ENCODE measurements around the gene CTU1. TPM values are rescaled to one million over a fixed set of nuclear protein-coding genes. Genes with fewer than 3 reads are reported as not detected.
A peak's percentile ranks its signal among the peaks of the same experiment; 100 is the strongest.

The CTU1 gene
- total and polyA plus RNA-seq, 10 of the 15 experiments (the other 5 are each of a cell fraction or from before 2014, with no cell fraction given), result 0.02 to 10.5 (median 3.0) TPM; not detected in 1

DNA sequence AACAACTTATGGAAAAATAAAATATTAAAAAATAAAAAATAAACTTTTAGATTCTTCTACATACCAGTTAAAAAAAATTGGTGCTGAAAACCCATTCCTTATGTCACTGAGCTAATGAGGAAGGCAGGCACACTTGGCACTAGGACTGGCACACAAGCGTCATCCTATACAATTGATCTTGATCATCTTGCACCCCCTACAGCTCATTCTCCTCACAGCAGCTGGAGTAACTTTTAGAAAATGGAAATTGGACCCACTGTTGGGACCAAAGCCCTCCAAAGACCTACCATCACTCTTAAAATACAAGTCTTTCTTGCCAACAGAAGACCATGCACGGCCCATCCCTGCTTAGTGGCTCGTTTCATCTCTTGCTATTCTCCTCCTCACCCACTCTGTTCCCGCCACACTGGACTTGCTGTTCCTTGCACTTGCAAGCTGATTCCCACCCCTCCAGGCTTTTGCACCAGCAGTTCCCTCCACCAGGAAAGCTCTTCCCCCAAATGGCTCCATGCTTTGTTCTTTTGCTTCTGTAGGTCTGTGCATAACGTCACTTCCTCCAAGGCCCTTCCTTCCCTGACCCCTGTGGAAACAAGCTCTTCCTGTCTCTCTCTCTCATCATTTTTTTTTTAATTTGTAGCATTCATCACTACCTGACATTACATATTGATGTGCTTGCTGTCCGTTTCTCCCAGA lies 11.6 kb downstream of the CTU1 start:
- Histone ChIP-seq H3K27ac (ENCODE audit: control insufficient read depth, insufficient read depth) (no peak overlapping the region), H3K4me3 (no peak overlapping the region), H3K79me2 (ENCODE audit: control insufficient read depth, insufficient read depth, low read length) (no peaks in the 10 kb centered on the region), H3K4me2 (ENCODE audit: control insufficient read depth, insufficient read depth) (no peak overlapping the region), H3K36me3 (ENCODE audit: control insufficient read depth in 2 of 2, insufficient read depth in 2 of 2, low read length in 1 of 2) (peaks cover 0 to 6% of the 10 kb centered on the region in 2 experiments; a peak in 3 of 4 replicates), H3K9ac (ENCODE audit: control insufficient read depth, insufficient read depth, low read length) (no peak overlapping the region), H4K20me1 (ENCODE audit: control insufficient read depth, insufficient read depth) (no peaks in the 10 kb centered on the region; the same call in 1 of the 2 replicates), H2AFZ (ENCODE audit: control insufficient read depth, low read depth, low read length) (no peak overlapping the region), H3K27me3 (replicated peaks in 1 of 2; ENCODE audit: control insufficient read depth in 2 of 2, insufficient read depth in 2 of 2, low read length in 1 of 2) (no peaks in the 10 kb centered on the region), H3K4me1 (ENCODE audit: control insufficient read depth, insufficient read depth, low read length) (no peaks in the 10 kb centered on the region; the same call in 1 of the 2 replicates), H3K9me3 (replicated peaks; ENCODE audit: control insufficient read depth, insufficient read depth, low read length) (no peaks in the 10 kb centered on the region)
- ChIA-PET RAD21 (ENCODE audit: unreplicated experiment) (interaction anchor here (0.9 to 1.0 kb wide), 2 partner anchors 75 to 169 kb away, joined by 3 to 4 read pairs; no protein-coding TSS in a partner anchor), SMC1A (ENCODE audit: uncharacterized antibody, unreplicated experiment) (no interaction called here), CTCF (interaction anchor here (0.6 to 2.0 kb wide), 15 partner anchors 10 to 682 kb away, joined by 3 to 17 read pairs (median 3); partner anchors contain the start of gene CTU1), POLR2A (interaction anchor here (0.5 kb wide), 1 partner anchor 1401 kb away, joined by 5 read pairs; no protein-coding TSS in a partner anchor)
- no peak for DNase-seq (ENCODE audit: low read depth, low spot score)
- intact Hi-C loops (cut with micrococcal nuclease; ENCODE audit: unreplicated experiment) (no loop called here), in situ Hi-C loops (cut with MboI) (loop anchor here (10.0 kb wide), 1 partner anchor 162 kb away; no protein-coding TSS in a partner anchor)
- no peak for FAIRE-seq
- ATAC-seq, result peak; percentile 40; the same call in 2 of the 3 replicates
- WGBS (ENCODE audit: insufficient coverage, insufficient replicate concordance, low lambda C conversion rate, missing lambda C conversion rate), result 91% methylated on average over 6 of the region's 6 CpGs
- BruUV-seq (replicated peaks), result no TSS peak
- no peak for TF ChIP-seq KAT2A (conservative IDR thresholded peaks at IDR 0.05; ENCODE audit: control insufficient read depth, low read depth, low read length)
- TF ChIP-seq, protein P1, sequence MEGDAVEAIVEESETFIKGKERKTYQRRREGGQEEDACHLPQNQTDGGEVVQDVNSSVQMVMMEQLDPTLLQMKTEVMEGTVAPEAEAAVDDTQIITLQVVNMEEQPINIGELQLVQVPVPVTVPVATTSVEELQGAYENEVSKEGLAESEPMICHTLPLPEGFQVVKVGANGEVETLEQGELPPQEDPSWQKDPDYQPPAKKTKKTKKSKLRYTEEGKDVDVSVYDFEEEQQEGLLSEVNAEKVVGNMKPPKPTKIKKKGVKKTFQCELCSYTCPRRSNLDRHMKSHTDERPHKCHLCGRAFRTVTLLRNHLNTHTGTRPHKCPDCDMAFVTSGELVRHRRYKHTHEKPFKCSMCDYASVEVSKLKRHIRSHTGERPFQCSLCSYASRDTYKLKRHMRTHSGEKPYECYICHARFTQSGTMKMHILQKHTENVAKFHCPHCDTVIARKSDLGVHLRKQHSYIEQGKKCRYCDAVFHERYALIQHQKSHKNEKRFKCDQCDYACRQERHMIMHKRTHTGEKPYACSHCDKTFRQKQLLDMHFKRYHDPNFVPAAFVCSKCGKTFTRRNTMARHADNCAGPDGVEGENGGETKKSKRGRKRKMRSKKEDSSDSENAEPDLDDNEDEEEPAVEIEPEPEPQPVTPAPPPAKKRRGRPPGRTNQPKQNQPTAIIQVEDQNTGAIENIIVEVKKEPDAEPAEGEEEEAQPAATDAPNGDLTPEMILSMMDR (IDR thresholded peaks at IDR 0.05 in 2 of 3, conservative IDR thresholded peaks at IDR 0.05 in 1 of 3; ENCODE audit: control insufficient read depth in 2 of 3, extremely low read depth in 1 of 3, insufficient read depth in 1 of 3, low read depth in 3 of 3, low read length in 3 of 3), result peak; percentile 17 to 21 (median 20); a peak in 3 of 6 replicates
- TF ChIP-seq, protein P2, sequence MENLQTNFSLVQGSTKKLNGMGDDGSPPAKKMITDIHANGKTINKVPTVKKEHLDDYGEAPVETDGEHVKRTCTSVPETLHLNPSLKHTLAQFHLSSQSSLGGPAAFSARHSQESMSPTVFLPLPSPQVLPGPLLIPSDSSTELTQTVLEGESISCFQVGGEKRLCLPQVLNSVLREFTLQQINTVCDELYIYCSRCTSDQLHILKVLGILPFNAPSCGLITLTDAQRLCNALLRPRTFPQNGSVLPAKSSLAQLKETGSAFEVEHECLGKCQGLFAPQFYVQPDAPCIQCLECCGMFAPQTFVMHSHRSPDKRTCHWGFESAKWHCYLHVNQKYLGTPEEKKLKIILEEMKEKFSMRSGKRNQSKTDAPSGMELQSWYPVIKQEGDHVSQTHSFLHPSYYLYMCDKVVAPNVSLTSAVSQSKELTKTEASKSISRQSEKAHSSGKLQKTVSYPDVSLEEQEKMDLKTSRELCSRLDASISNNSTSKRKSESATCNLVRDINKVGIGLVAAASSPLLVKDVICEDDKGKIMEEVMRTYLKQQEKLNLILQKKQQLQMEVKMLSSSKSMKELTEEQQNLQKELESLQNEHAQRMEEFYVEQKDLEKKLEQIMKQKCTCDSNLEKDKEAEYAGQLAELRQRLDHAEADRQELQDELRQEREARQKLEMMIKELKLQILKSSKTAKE (IDR thresholded peaks at IDR 0.05; ENCODE audit: low read depth, poor library complexity, severe bottlenecking), result no peak
- TF ChIP-seq RAD21 (IDR thresholded peaks at IDR 0.05; ENCODE audit: insufficient read depth, low read depth, low read length), result 0 out of 2 replicates have a peak, but pooled peaks have one; percentile 13
- no peak for TF ChIP-seq ASH2L (IDR thresholded peaks at IDR 0.05; ENCODE audit: borderline replicate concordance, low read depth)
- no peak for TF ChIP-seq TBL1XR1 (IDR thresholded peaks at IDR 0.05; ENCODE audit: low read depth, low read length)
- no peak for TF ChIP-seq BCL11A (IDR thresholded peaks at IDR 0.05; ENCODE audit: low read depth, low read length)
- no peak for TF ChIP-seq YBX1 (IDR thresholded peaks at IDR 0.05)

All from GM12878 (cell line).